Measurements from ENCODE around the gene GPR33. TPM values are rescaled to one million over a fixed set of nuclear protein-coding genes. Genes with fewer than 3 reads are reported as not detected.

GPR33 gene
- total RNA-seq, 1 experiment from 2014 or later: not detected

- H3K4me1 Mint-ChIP-seq: no peaks in the 10 kb centered on the region
- no peak overlapping the region for H2AK5ac ChIP-seq (ENCODE audit: insufficient read length, low read length)
Observed at GRCh38 chr14:31449136-31449535, 38.7 kb downstream of the GPR33 start.

More at GRCh38 chr14:31449136-31449535, 38.7 kb downstream of the GPR33 start:
- Histone ChIP-seq H4K91ac (ENCODE audit: insufficient read length, low read depth, low read length) (no peak overlapping the region), H3K56ac (ENCODE audit: insufficient read length, low read depth, low read length) (no peak overlapping the region), H3K4me2 (ENCODE audit: insufficient read depth, insufficient read length, low read length) (no peak overlapping the region), H2BK20ac (ENCODE audit: low read depth, low read length, poor library complexity, severe bottlenecking) (no peak overlapping the region), H2BK12ac (ENCODE audit: insufficient read length, low read depth, low read length) (no peak overlapping the region), H2BK120ac (ENCODE audit: low read depth, low read length, poor library complexity, severe bottlenecking) (no peak overlapping the region), H3K4me1 (ENCODE audit: insufficient read depth, low read length) (no peaks in the 10 kb centered on the region), H2BK15ac (ENCODE audit: low read depth, low read length) (no peak overlapping the region), H3K23ac (ENCODE audit: insufficient read length, low read depth, low read length) (no peak overlapping the region), H3K79me1 (ENCODE audit: insufficient read depth, low read depth, low read length, poor library complexity, severe bottlenecking) (no peaks in the 10 kb centered on the region), H4K5ac (ENCODE audit: insufficient read length, low read depth, low read length) (no peak overlapping the region), H3K27me3 (ENCODE audit: insufficient read depth, low read length) (no peaks in the 10 kb centered on the region), H3K9me3 (ENCODE audit: control insufficient read depth, low read depth, low read length) (no peaks in the 10 kb centered on the region), H3K27ac (ENCODE audit: insufficient read length, low read depth, low read length) (no peak overlapping the region), H3K9ac (ENCODE audit: extremely low read depth, insufficient read length, low read length) (no peak overlapping the region), H3K4ac (ENCODE audit: low read depth, low read length) (no peak overlapping the region), H4K8ac (replicated peaks; ENCODE audit: insufficient read length, low read depth, low read length) (no peak overlapping the region), H3K23me2 (ENCODE audit: insufficient read length, low read depth, low read length, poor library complexity, severe bottlenecking) (no peaks in the 10 kb centered on the region), H4K20me1 (ENCODE audit: control insufficient read depth, insufficient read depth, insufficient read length) (no peaks in the 10 kb centered on the region), H2BK5ac (ENCODE audit: insufficient read length, low read length) (no peak overlapping the region), H2AFZ (ENCODE audit: low read length) (no peak overlapping the region), H3K14ac (ENCODE audit: insufficient read depth, low read length) (no peak overlapping the region), H3T11ph (ENCODE audit: low read length) (no peak overlapping the region), H3K18ac (ENCODE audit: insufficient read length, low read depth, low read length) (no peak overlapping the region), H3K79me2 (ENCODE audit: insufficient read depth, low read length) (no peaks in the 10 kb centered on the region)
- no peaks in the 10 kb centered on the region for H3K27me3 Mint-ChIP-seq (ENCODE audit: low read depth)
- no CpG with 5 or more reads among the region's 8 CpGs for WGBS (ENCODE audit: extremely low coverage, insufficient read length, low lambda C conversion rate)
- H3K4me3 Mint-ChIP-seq: no peak overlapping the region
- H3K36me3 Mint-ChIP-seq (ENCODE audit: insufficient read depth in 1 of 3, low read depth in 3 of 3): peaks cover 12 to 38% (median 26%) of the 10 kb centered on the region in 3 experiments
- no peak overlapping the region for H3K27ac Mint-ChIP-seq
- no peak for DNase-seq
- TF ChIP-seq CTCF (conservative IDR thresholded peaks at IDR 0.05): no peak
- no peaks in the 10 kb centered on the region for H3K9me3 Mint-ChIP-seq
